ENCODE data around the gene HES3. TPM values are rescaled to one million over a fixed set of nuclear protein-coding genes. Genes with fewer than 3 reads are reported as not detected.

HES3 gene
- total RNA-seq, 4 donors from 2014 or later, result not detected

GRCh38 chr1:6292102-6292501 lies 48.1 kb downstream of the HES3 start:
- H3K36me3 ChIP-seq, result peaks cover 0 to 30% (median 0%) of the 10 kb centered on the region in 3 donors
- no peaks in the 10 kb centered on the region for H3K9me3 ChIP-seq
- no peak for DNase-seq
- intact Hi-C loops (cut with DNase I), result no loop called here
- peaks cover 3 to 24% (median 12%) of the 10 kb centered on the region in 3 donors for H3K4me1 ChIP-seq
- TF ChIP-seq POLR2A (IDR thresholded peaks at IDR 0.05), result no peak
- no peak for TF ChIP-seq CTCF (IDR thresholded peaks at IDR 0.05)
- no peak overlapping the region for H3K4me3 ChIP-seq
- no peak overlapping the region for H3K27ac ChIP-seq
- no peaks in the 10 kb centered on the region for H3K27me3 ChIP-seq
- WGBS, 2 donors, result 81 to 84% methylated on average over 6 to 8 of the region's 10 CpGs

GRCh38 chr1:6294080-6294889 lies 50.3 kb downstream of the HES3 start:
- no peak for TF ChIP-seq CTCF (IDR thresholded peaks at IDR 0.05)
- TF ChIP-seq POLR2A (IDR thresholded peaks at IDR 0.05), result no peak
- H3K4me3 ChIP-seq, result no peak overlapping the region
- H3K27me3 ChIP-seq, result no peaks in the 10 kb centered on the region
- H3K27ac ChIP-seq, result no peak overlapping the region
- WGBS, 2 donors, result 67 to 89% methylated on average over 6 to 9 of the region's 14 CpGs
- H3K9me3 ChIP-seq, result no peaks in the 10 kb centered on the region
- peaks cover 0 to 5% (median 2%) of the 10 kb centered on the region in 3 donors for H3K4me1 ChIP-seq
- no peak for DNase-seq
- peaks cover 0 to 30% (median 0%) of the 10 kb centered on the region in 3 donors for H3K36me3 ChIP-seq
- intact Hi-C loops (cut with DNase I), result no loop called here

GRCh38 chr1:6294890-6295556 lies 51.0 kb downstream of the HES3 start:
- intact Hi-C loops (cut with DNase I), result no loop called here
- no peak for DNase-seq

More at GRCh38 chr1:6294890-6295556, 51.0 kb downstream of the HES3 start:
- H3K4me3 ChIP-seq, result no peak overlapping the region
- peaks cover 0 to 9% (median 5%) of the 10 kb centered on the region in 3 donors for H3K4me1 ChIP-seq
- TF ChIP-seq POLR2A (IDR thresholded peaks at IDR 0.05) (no peak), CTCF (IDR thresholded peaks at IDR 0.05) (no peak)
- no peaks in the 10 kb centered on the region for H3K27me3 ChIP-seq
- no peaks in the 10 kb centered on the region for H3K9me3 ChIP-seq
- no peak overlapping the region for H3K27ac ChIP-seq
- WGBS, 2 donors, result 82 to 89% methylated on average over 14 to 17 of the region's 23 CpGs
- H3K36me3 ChIP-seq, result peaks cover 0 to 30% (median 0%) of the 10 kb centered on the region in 3 donors

Other genes with a start within 250 kb of the HES3 start
- gene KCNAB2, start 198.3 kb upstream of the HES3 start, total RNA-seq, result 1 to 10 TPM; 1.8 to 9.3 (median 3.9) TPM
- under 1 TPM in 2 of 4 donors, not detected in 2; 0.38 to 0.62 TPM for gene CHD5, start 63.9 kb upstream of the HES3 start, total RNA-seq
- gene RPL22, start 44.6 kb upstream of the HES3 start, total RNA-seq, result 100 to 1,000 TPM in 3 of 4 donors, 10 to 100 TPM in 1; 75.5 to 237 (median 192) TPM
- gene RNF207, start 38.1 kb upstream of the HES3 start, total RNA-seq, result 10 to 100 TPM in 3 of 4 donors, 1 to 10 TPM in 1; 6.6 to 43.3 (median 23.3) TPM
- 10 to 100 TPM; 43.0 to 85.3 (median 53.4) TPM for gene ICMT, start 8.2 kb upstream of the HES3 start, total RNA-seq
- gene GPR153, start 16.9 kb downstream of the HES3 start, total RNA-seq, result 10 to 100 TPM in 2 of 4 donors, 1 to 10 TPM in 2; 5.6 to 12.3 (median 10.2) TPM
- 10 to 100 TPM; 23.5 to 50.7 (median 39.0) TPM for gene ACOT7, start 149.6 kb downstream of the HES3 start, total RNA-seq
- gene HES2, start 175.7 kb downstream of the HES3 start, total RNA-seq, result 10 to 100 TPM; 40.5 to 51.9 (median 50.2) TPM
- 10 to 100 TPM; 14.5 to 22.2 (median 18.6) TPM for gene ESPN, start 180.6 kb downstream of the HES3 start, total RNA-seq
- 10 to 100 TPM; 22.1 to 47.3 (median 34.3) TPM for gene TNFRSF25, start 222.0 kb downstream of the HES3 start, total RNA-seq
- gene PLEKHG5, start 247.5 kb downstream of the HES3 start, total RNA-seq, result 10 to 100 TPM; 24.3 to 37.8 (median 32.6) TPM

Measured in esophagus squamous epithelium (tissue), 5 donors.